Parathyroid adenoma (tissue), 2 donors: Measurements from ENCODE around the gene SYT7.
A peak's percentile ranks its signal among the peaks of the same experiment; 100 is the strongest.

Experiments
- H2AFZ ChIP-seq: fragments of 300-600 bp; sonication (generic); one replicate; pipeline ENCODE4 v1.7.0; 2017; ENCODE audit warnings: antibody characterized with exemption, mild to moderate bottlenecking
- H3K27ac ChIP-seq: fragments of 300-600 bp; sonication (generic); one replicate; pipeline ENCODE4 v1.7.0; 2017
- H3K27me3 ChIP-seq: fragments of 300-600 bp; sonication (generic); one replicate; pipeline ENCODE4 v1.7.0; 2017; ENCODE audit warnings: low read length; ENCODE audit not compliant: control insufficient read depth, insufficient read depth
- H3K36me3 ChIP-seq: fragments of 300-600 bp; sonication (generic); one replicate; pipeline ENCODE4 v1.7.0; 2017; ENCODE audit warnings: low read length; ENCODE audit not compliant: control insufficient read depth, insufficient read depth
- H3K4me1 ChIP-seq: fragments of 300-600 bp; sonication (generic); one replicate; pipeline ENCODE4 v1.7.0; 2017; ENCODE audit warnings: control low read depth
- H3K4me2 ChIP-seq: fragments of 300-600 bp; sonication (generic); one replicate; pipeline ENCODE4 v1.7.0; 2017; ENCODE audit warnings: low read length
- H3K4me3 ChIP-seq: fragments of 300-600 bp; sonication (generic); one replicate; pipeline ENCODE4 v1.7.0; 2017; ENCODE audit warnings: low read depth, low read length
- H3K79me2 ChIP-seq: fragments of 300-600 bp; sonication (generic); one replicate; pipeline ENCODE4 v1.7.0; 2017; ENCODE audit warnings: control low read depth
- H3K9ac ChIP-seq: fragments of 300-600 bp; sonication (generic); one replicate; pipeline ENCODE4 v1.7.0; 2017; ENCODE audit warnings: mild to moderate bottlenecking
- H3K9me3 ChIP-seq: fragments of 300-600 bp; sonication (generic); one replicate; pipeline ENCODE4 v1.7.0; 2017; ENCODE audit warnings: low read length; ENCODE audit not compliant: control insufficient read depth
- CTCF ChIP-seq: fragments of 300-600 bp; sonication (generic); IDR thresholded peaks from one replicate; pipeline ENCODE4 v1.7.0; 2017; ENCODE audit warnings: antibody characterized with exemption, mild to moderate bottlenecking
- donor health status: primary hyperparathyroidism.

The SYT7 gene

DNA sequence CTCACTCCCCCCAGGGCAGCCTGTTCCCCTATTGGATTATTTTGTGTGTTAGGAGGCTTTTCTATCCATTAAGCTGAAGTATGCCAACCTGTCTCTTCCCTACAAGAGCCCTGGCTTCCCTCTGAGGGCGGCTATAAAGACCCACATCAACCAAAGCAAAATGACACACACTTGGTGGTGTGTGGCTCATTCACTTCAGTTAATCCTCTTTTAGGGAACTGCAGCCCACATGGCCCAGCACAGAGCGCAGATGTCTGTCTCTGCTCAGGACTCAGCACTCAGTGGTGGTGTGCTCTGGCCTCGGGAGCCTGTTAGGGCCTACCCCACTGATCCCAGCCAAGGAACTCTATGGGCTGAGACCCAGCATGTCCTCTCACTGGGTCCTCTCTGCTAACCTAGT lies 104.5 kb downstream of the SYT7 start:
- no peak for TF ChIP-seq CTCF
- H3K9ac ChIP-seq: no peak overlapping the region
- H3K9me3 ChIP-seq: no peaks in the 10 kb centered on the region
- no peaks in the 10 kb centered on the region for H3K27me3 ChIP-seq
- H3K4me1 ChIP-seq: no peaks in the 10 kb centered on the region
- no peaks in the 10 kb centered on the region for H3K79me2 ChIP-seq
- no peak overlapping the region for H3K4me3 ChIP-seq
- H3K36me3 ChIP-seq: no peaks in the 10 kb centered on the region
- no peak overlapping the region for H3K27ac ChIP-seq
- H2AFZ ChIP-seq: no peak overlapping the region
- no peak overlapping the region for H3K4me2 ChIP-seq

GRCh38 chr11:61475433-61475832 lies 105.4 kb downstream of the SYT7 start:
- Histone ChIP-seq H3K4me1 (no peaks in the 10 kb centered on the region), H3K27ac (no peak overlapping the region), H3K9me3 (no peaks in the 10 kb centered on the region), H3K4me2 (no peak overlapping the region), H3K27me3 (no peaks in the 10 kb centered on the region), H2AFZ (no peak overlapping the region), H3K9ac (no peak overlapping the region), H3K4me3 (no peak overlapping the region), H3K36me3 (no peaks in the 10 kb centered on the region), H3K79me2 (no peaks in the 10 kb centered on the region)
- no peak for TF ChIP-seq CTCF

GRCh38 chr11:61474013-61474643 lies 106.7 kb downstream of the SYT7 start:
- H3K79me2 ChIP-seq: no peaks in the 10 kb centered on the region
- no peaks in the 10 kb centered on the region for H3K36me3 ChIP-seq
- no peak for TF ChIP-seq CTCF
- no peak overlapping the region for H3K4me2 ChIP-seq
- no peaks in the 10 kb centered on the region for H3K4me1 ChIP-seq
- no peak overlapping the region for H3K4me3 ChIP-seq
- no peak overlapping the region for H3K9ac ChIP-seq
- H3K27ac ChIP-seq: no peak overlapping the region
- H2AFZ ChIP-seq: no peak overlapping the region
- H3K9me3 ChIP-seq: no peaks in the 10 kb centered on the region
- no peaks in the 10 kb centered on the region for H3K27me3 ChIP-seq

DNA sequence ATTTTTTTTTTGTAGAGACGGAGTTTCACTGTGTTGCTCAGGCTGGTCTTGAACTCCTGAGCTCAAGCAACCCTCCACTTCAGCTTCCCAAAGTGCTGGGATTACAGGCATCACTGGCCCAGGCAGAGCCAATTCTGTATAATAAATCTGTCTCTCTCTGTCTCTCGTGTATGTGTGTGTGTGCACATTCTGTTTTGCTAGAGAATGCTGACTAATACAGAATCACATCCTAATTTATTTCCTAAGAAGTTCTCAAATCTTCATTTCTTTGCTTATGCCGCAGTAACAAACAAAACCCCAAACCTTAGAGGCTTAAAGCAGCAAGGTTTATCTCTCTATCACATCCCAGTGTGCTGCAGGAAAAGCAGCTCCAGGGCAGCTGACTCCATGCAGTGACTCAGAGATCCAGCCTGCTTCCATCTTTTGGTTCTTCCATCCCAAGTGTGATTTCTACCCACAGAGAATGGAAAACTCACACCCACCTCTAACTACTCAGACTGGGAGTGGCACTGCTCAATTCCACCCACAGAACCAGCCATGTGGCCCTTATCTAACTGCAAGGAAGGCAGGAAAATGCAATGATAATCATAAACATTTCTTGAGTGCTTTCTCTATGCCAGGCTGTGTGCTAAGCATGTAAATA lies 107.4 kb downstream of the SYT7 start:
- Histone ChIP-seq H3K27me3 (no peaks in the 10 kb centered on the region), H3K36me3 (no peaks in the 10 kb centered on the region), H3K79me2 (no peaks in the 10 kb centered on the region), H2AFZ (no peak overlapping the region), H3K4me2 (no peak overlapping the region), H3K27ac (no peak overlapping the region), H3K9me3 (no peaks in the 10 kb centered on the region), H3K4me3 (no peak overlapping the region), H3K4me1 (no peaks in the 10 kb centered on the region), H3K9ac (no peak overlapping the region)
- no peak for TF ChIP-seq CTCF

GRCh38 chr11:61472868-61473267 lies 108.0 kb downstream of the SYT7 start:
- no peaks in the 10 kb centered on the region for H3K36me3 ChIP-seq
- no peak overlapping the region for H3K4me2 ChIP-seq
- no peak overlapping the region for H2AFZ ChIP-seq
- no peak overlapping the region for H3K4me3 ChIP-seq
- no peak overlapping the region for H3K9ac ChIP-seq
- H3K27ac ChIP-seq: peak overlapping the region; percentile 60
- no peaks in the 10 kb centered on the region for H3K79me2 ChIP-seq
- H3K4me1 ChIP-seq: no peaks in the 10 kb centered on the region
- H3K9me3 ChIP-seq: no peaks in the 10 kb centered on the region
- no peaks in the 10 kb centered on the region for H3K27me3 ChIP-seq
- no peak for TF ChIP-seq CTCF
